Fibroblast of lung (primary cell): Measurements from ENCODE around the gene SIRPG.

Source experiments
- EZH2 ChIP-seq: IDR thresholded peaks from 2 replicates; pipeline ENCODE4 v1.5.1; 2012; ENCODE audit warnings: low read length, control low read depth, mild to moderate bottlenecking; ENCODE audit errors: missing control alignments
- TF ChIP-seq, protein P1 (sequence below), 2 donors: IDR thresholded peaks in 1 of 2; conservative IDR thresholded peaks in 1 of 2; 1 replicate in 1 of 2; 2 replicates in 1 of 2; pipeline ENCODE4 v1.5.1; 2011 to 2012; ENCODE audit warnings: low read length in 2 of 2, control low read depth in 1 of 2, inconsistent platforms in 1 of 2, low read depth in 1 of 2, mild to moderate bottlenecking in 1 of 2

DNA sequence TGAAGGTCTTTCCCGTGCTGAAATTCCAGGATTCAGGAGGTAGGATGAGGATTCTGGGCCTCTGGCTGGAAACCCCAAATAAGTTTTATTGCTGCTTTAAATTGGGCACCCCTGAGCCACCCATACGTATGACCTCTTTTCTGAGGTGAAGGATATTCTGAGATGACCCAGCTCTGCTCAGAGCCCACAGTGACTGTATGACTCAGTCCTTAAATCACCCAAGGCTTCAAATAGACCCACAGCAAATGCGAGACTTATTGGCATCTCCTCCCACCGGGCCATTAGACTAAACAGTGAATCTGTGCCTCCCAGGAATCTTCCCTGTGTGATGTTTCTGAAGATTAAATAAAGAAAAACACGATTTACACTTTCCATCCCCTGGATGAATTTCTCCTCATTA, 9.5 kb downstream of the SIRPG start:
- TF ChIP-seq, protein P1, sequence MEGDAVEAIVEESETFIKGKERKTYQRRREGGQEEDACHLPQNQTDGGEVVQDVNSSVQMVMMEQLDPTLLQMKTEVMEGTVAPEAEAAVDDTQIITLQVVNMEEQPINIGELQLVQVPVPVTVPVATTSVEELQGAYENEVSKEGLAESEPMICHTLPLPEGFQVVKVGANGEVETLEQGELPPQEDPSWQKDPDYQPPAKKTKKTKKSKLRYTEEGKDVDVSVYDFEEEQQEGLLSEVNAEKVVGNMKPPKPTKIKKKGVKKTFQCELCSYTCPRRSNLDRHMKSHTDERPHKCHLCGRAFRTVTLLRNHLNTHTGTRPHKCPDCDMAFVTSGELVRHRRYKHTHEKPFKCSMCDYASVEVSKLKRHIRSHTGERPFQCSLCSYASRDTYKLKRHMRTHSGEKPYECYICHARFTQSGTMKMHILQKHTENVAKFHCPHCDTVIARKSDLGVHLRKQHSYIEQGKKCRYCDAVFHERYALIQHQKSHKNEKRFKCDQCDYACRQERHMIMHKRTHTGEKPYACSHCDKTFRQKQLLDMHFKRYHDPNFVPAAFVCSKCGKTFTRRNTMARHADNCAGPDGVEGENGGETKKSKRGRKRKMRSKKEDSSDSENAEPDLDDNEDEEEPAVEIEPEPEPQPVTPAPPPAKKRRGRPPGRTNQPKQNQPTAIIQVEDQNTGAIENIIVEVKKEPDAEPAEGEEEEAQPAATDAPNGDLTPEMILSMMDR (conservative IDR thresholded peaks at IDR 0.05 in 1 of 2, IDR thresholded peaks at IDR 0.05 in 1 of 2; ENCODE audit: low read depth in 1 of 2, low read length in 2 of 2): no peak
- TF ChIP-seq EZH2: no peak
